Measurements from ENCODE around the gene SLF2.

SLF2 gene

DNA sequence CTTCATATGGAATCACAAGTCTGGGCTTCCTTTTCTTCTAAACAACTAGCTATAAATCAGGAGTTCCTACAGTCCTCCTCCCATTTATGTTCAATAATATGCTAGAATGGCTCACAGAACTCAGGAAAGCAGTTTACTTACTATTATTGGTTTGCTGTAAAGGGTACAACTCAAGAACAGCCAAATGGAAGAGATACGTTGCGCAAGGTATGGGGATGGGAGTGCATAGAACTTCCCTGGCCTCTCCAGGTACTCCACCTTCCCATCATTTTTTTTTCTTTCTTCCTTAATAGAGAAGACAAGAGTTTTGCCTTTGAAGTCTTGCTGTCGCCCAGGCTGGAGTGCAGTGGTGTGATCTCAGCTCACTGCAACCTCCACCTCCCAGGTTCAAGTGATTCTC is 29.5 kb downstream of the SLF2 start:
- Histone ChIP-seq H3K79me2 (ENCODE audit: insufficient read depth, low read length) (no peaks in the 10 kb centered on the region), H4K20me1 (ENCODE audit: insufficient read depth, low read length) (no peaks in the 10 kb centered on the region), H3K9me2 (ENCODE audit: low read depth, low read length) (no peaks in the 10 kb centered on the region), H3K4me1 (ENCODE audit: insufficient read depth, low read length, severe bottlenecking) (no peaks in the 10 kb centered on the region), H3K4me3 (ENCODE audit: low read depth, low read length, poor library complexity, severe bottlenecking) (no peak overlapping the region), H3K36me3 (ENCODE audit: insufficient read depth, low read length) (peaks cover 41% of the 10 kb centered on the region), H3F3A (ENCODE audit: insufficient read depth, low read length) (no peaks in the 10 kb centered on the region), H3K27ac (ENCODE audit: low read depth, low read length, poor library complexity, severe bottlenecking) (no peak overlapping the region), H3K4me2 (ENCODE audit: low read length) (no peak overlapping the region), H3K9me3 (ENCODE audit: low read length) (no peaks in the 10 kb centered on the region), H2AFZ (ENCODE audit: low read length) (no peak overlapping the region), H3K9ac (ENCODE audit: low read length) (no peak overlapping the region), H3K27me3 (ENCODE audit: insufficient read depth, low read length) (no peaks in the 10 kb centered on the region)
- TF ChIP-seq, protein P1, sequence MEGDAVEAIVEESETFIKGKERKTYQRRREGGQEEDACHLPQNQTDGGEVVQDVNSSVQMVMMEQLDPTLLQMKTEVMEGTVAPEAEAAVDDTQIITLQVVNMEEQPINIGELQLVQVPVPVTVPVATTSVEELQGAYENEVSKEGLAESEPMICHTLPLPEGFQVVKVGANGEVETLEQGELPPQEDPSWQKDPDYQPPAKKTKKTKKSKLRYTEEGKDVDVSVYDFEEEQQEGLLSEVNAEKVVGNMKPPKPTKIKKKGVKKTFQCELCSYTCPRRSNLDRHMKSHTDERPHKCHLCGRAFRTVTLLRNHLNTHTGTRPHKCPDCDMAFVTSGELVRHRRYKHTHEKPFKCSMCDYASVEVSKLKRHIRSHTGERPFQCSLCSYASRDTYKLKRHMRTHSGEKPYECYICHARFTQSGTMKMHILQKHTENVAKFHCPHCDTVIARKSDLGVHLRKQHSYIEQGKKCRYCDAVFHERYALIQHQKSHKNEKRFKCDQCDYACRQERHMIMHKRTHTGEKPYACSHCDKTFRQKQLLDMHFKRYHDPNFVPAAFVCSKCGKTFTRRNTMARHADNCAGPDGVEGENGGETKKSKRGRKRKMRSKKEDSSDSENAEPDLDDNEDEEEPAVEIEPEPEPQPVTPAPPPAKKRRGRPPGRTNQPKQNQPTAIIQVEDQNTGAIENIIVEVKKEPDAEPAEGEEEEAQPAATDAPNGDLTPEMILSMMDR (IDR thresholded peaks at IDR 0.05; ENCODE audit: low read length) = no peak

DNA sequence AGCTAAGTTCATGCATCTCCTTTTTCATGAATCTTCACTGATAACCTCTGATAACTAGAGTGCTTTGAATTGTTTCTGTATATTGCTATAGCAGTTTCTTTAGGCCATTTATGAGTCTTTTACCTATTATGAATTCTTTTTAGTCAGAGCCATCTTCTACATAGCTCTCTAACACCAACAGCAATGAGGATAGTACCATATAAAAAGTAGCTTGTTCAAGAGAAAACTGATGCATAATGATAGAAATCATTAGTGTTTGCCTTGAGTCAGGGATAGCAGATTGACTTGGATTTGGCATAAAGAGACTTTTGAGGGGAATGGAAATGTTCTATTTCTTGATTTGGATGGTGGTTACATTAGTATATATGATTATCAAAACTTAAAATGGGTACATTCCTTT is 30.7 kb downstream of the SLF2 start:
- Histone ChIP-seq H3K4me3 (ENCODE audit: low read depth, low read length, poor library complexity, severe bottlenecking) (no peak overlapping the region), H2AFZ (ENCODE audit: low read length) (no peak overlapping the region), H3K36me3 (ENCODE audit: insufficient read depth, low read length) (peaks cover 39% of the 10 kb centered on the region), H3F3A (ENCODE audit: insufficient read depth, low read length) (no peaks in the 10 kb centered on the region), H3K9me2 (ENCODE audit: low read depth, low read length) (no peaks in the 10 kb centered on the region), H3K27me3 (ENCODE audit: insufficient read depth, low read length) (no peaks in the 10 kb centered on the region), H3K4me1 (ENCODE audit: insufficient read depth, low read length, severe bottlenecking) (no peaks in the 10 kb centered on the region), H3K27ac (ENCODE audit: low read depth, low read length, poor library complexity, severe bottlenecking) (no peak overlapping the region), H3K4me2 (ENCODE audit: low read length) (no peak overlapping the region), H3K79me2 (ENCODE audit: insufficient read depth, low read length) (no peaks in the 10 kb centered on the region), H3K9ac (ENCODE audit: low read length) (no peak overlapping the region), H4K20me1 (ENCODE audit: insufficient read depth, low read length) (no peaks in the 10 kb centered on the region), H3K9me3 (ENCODE audit: low read length) (no peaks in the 10 kb centered on the region)
- no peak for TF ChIP-seq EZH2 (IDR thresholded peaks at IDR 0.05; ENCODE audit: borderline replicate concordance, low read length)
- TF ChIP-seq, protein P1 (IDR thresholded peaks at IDR 0.05; ENCODE audit: low read length) = no peak

DNA sequence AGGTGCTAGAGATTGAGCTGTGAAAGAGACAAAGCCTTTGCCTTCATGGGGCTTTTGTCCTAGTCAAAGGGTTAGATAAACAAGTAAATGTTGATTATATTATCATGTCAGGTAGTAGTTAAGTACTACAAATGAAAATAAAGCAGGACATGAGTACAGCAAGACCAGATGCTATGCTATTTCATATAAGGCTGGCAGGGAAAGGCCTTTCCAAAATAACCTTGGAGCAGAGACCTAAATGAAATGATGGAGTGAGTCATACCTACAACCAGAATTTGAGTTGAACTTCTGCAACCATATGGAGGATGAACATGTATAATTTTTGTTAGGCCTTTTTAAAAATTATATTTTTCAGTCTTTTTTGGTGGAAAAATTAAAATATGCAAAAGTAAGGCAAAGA is 33.0 kb downstream of the SLF2 start:
- TF ChIP-seq, protein P1 (IDR thresholded peaks at IDR 0.05; ENCODE audit: low read length) = no peak
- no peak for TF ChIP-seq EZH2 (IDR thresholded peaks at IDR 0.05; ENCODE audit: borderline replicate concordance, low read length)
- H3K36me3 ChIP-seq (ENCODE audit: insufficient read depth, low read length) = peaks cover 43% of the 10 kb centered on the region

More for the DNA sequence above, 33.0 kb downstream of the SLF2 start:
- Histone ChIP-seq H3K79me2 (ENCODE audit: insufficient read depth, low read length) (no peaks in the 10 kb centered on the region), H4K20me1 (ENCODE audit: insufficient read depth, low read length) (no peaks in the 10 kb centered on the region), H3F3A (ENCODE audit: insufficient read depth, low read length) (no peaks in the 10 kb centered on the region), H2AFZ (ENCODE audit: low read length) (no peak overlapping the region), H3K27me3 (ENCODE audit: insufficient read depth, low read length) (no peaks in the 10 kb centered on the region), H3K4me2 (ENCODE audit: low read length) (no peak overlapping the region), H3K4me3 (ENCODE audit: low read depth, low read length, poor library complexity, severe bottlenecking) (no peak overlapping the region), H3K27ac (ENCODE audit: low read depth, low read length, poor library complexity, severe bottlenecking) (no peak overlapping the region), H3K4me1 (ENCODE audit: insufficient read depth, low read length, severe bottlenecking) (no peaks in the 10 kb centered on the region), H3K9me2 (ENCODE audit: low read depth, low read length) (no peaks in the 10 kb centered on the region), H3K9me3 (ENCODE audit: low read length) (no peaks in the 10 kb centered on the region), H3K9ac (ENCODE audit: low read length) (no peak overlapping the region)
